HG03469 (cell line): ENCODE data around the gene ABHD6.
"Not testable (repeated sequence)": the region's sequence is repeated elsewhere in the genome, so short reads cannot be mapped to it uniquely, and the experiment has no call there.

Experiments
- ATAC-seq: cut with Tn5 transposase; IDR thresholded peaks from one replicate; pipeline ENCODE4 v1.9.1; 2021; ENCODE audit warnings: mild to moderate bottlenecking, moderate library complexity, moderate number of reproducible peaks; ENCODE audit not compliant: unreplicated experiment

Gene ABHD6

GRCh38 chr3:58272891-58273290, 35.3 kb downstream of the ABHD6 start:
- no peak for ATAC-seq

GRCh38 chr3:58273362-58273761, 35.8 kb downstream of the ABHD6 start:
- ATAC-seq = not testable (repeated sequence)

- ATAC-seq = no peak
These were observed 36.5 kb downstream of the ABHD6 start for GRCh38 chr3:58274027-58274614.

- ATAC-seq = no peak
These were observed 43.5 kb downstream of the ABHD6 start for GRCh38 chr3:58281069-58281468.

GRCh38 chr3:58285334-58285733, 47.7 kb downstream of the ABHD6 start:
- ATAC-seq = no peak

- ATAC-seq = no peak
These were observed 49.8 kb downstream of the ABHD6 start for GRCh38 chr3:58287354-58287753.

GRCh38 chr3:58288011-58288728, 50.6 kb downstream of the ABHD6 start:
- ATAC-seq = no peak

- not testable (repeated sequence) for ATAC-seq
These were observed 51.5 kb downstream of the ABHD6 start for GRCh38 chr3:58288964-58289613.

GRCh38 chr3:58290446-58290845, 52.9 kb downstream of the ABHD6 start:
- not testable (repeated sequence) for ATAC-seq

- ATAC-seq = no peak
These were observed 54.2 kb downstream of the ABHD6 start for GRCh38 chr3:58291671-58292338.

- ATAC-seq = no peak
These were observed 55.3 kb downstream of the ABHD6 start for GRCh38 chr3:58292866-58293265.

GRCh38 chr3:58293516-58293915, 55.9 kb downstream of the ABHD6 start:
- no peak for ATAC-seq

- ATAC-seq = no peak
These were observed 58.7 kb downstream of the ABHD6 start for GRCh38 chr3:58296269-58296668.

- no peak for ATAC-seq
These were observed 59.3 kb downstream of the ABHD6 start for GRCh38 chr3:58296843-58297242.

- ATAC-seq = no peak
These were observed 60.6 kb downstream of the ABHD6 start for GRCh38 chr3:58298190-58298589.

GRCh38 chr3:58299075-58299474, 61.5 kb downstream of the ABHD6 start:
- ATAC-seq = no peak

GRCh38 chr3:58299839-58300516, 62.4 kb downstream of the ABHD6 start:
- ATAC-seq = no peak

- ATAC-seq = peak; percentile 75
These were observed 68.5 kb downstream of the ABHD6 start, which contains the start of the genes HTD2 and RPP14 for GRCh38 chr3:58305882-58306711. Gene HTD2, plus strand, starts transcription at chr3:58306520. Its CDS starts 11,094 bp downstream, at chr3:58317614. Gene RPP14, plus strand, starts transcription at chr3:58306245. Its CDS starts 4,085 bp downstream, at chr3:58310330.

GRCh38 chr3:58307639-58308215, 70.1 kb downstream of the ABHD6 start:
- ATAC-seq = no peak

- ATAC-seq = no peak
These were observed 71.1 kb downstream of the ABHD6 start for GRCh38 chr3:58308728-58309127.
